Measurements from ENCODE around the gene PGA4.
"Not testable (repeated sequence)": the region's sequence is repeated elsewhere in the genome, so short reads cannot be mapped to it uniquely, and the experiment has no call there.

The PGA4 gene

DNA sequence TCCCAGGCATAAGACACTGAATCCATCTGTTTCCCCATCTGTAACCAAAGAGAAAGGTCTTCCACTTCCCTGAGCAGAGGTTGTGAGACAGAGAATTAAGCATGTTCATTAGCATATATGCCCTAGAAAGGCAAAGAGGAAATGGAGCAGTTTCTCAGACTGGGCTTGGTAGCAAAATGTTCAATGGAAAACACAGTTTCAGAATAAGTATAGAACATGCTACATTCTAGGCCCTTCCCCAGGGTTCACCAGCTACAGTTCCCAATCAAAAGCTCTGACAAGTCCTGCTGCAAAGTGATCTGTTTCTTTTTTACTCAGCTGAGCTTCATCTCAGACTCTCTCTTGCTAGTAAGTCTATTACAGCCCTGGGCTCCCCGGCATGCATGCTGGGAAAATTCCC lies 30.2 kb downstream of the PGA4 start:
- not testable (repeated sequence) for DNase-seq

DNA sequence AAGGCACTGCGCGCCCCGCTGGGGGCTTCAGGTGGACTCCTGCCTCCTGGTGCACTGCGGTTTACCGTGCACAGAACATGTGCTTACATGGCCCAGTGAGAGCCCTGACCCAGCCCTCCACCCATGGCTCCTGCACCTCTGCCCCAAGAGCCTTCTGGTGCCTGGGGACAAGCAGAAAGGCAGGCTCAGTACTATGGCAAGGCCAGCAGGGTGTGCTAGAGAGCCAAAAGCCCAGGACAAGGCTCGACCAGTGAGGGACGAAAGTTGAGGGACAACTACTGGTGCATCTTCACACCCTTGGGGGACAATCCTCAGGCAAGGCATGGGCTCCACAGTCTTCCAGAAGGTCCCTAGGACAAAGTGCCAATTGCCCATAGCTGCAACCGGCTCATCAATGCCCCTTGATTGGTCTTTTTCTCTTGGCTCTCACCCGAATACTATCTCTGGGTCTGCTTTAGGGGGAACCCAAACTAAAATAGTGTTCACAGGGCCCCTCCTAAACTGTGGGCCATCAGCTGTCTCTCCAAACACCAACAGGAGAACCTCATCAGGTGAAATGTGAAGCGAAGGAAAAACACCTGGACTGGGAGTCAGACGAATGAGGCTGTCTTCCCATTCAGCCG lies 32.4 kb downstream of the PGA4 start:
- peak; percentile 65 for DNase-seq

DNA sequence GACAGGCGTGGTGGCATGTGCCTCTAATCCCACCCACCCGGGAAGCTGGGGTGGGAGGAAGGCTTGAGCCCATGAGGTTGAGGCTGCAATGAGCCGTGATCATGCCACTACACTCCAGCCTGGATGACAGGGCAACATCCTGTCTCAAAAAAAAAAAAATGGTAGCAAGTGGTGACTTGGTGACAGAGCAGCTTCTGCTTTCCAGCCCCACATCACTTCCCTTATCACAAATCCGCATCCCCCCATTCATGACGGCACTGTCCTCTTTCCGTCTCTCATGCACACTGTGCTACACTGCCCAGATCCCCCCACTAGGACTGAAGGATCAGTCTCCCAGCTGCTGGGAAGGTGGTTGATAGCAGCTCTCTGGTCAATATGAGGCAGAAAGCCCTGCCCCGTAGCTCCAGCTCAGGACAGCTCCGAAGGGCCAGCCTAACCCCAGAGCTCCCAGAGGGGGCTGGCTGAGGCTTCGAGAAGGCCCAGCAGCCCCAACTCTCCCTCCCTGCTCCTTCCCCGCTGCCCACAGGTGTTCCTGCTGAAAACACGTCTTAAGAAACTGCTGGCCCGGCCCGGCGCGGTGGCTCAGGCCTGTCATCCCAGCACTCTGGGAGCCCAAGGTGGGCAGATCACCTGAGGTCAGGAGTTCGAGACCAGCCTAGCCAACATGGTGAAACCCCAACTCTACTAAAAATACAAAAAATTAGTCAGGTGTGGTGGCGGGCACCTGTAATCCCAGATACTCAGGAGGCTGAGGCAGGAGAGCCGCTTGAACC lies 34.7 kb downstream of the PGA4 start:
- no peak for DNase-seq

DNA sequence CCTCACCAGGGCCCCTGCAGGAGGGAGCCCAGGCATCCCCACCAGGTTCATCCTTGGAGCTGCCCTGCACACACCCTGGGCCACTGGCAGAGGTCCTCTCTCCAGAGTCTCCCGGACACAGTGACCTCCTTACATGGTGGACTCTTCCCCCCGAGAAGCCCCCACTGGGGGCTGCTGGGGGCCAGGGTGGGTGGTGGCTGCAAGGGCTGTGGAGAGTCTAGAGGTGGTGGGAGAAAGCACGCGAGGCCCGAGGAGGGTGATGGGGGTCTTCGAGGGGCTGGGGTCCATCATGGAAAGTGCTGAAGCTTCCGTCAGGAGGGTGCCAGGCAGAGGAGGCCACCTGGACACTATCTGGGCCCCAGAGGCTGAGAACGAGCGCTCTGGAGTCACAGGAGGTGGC lies 36.4 kb downstream of the PGA4 start:
- no peak for DNase-seq

DNA sequence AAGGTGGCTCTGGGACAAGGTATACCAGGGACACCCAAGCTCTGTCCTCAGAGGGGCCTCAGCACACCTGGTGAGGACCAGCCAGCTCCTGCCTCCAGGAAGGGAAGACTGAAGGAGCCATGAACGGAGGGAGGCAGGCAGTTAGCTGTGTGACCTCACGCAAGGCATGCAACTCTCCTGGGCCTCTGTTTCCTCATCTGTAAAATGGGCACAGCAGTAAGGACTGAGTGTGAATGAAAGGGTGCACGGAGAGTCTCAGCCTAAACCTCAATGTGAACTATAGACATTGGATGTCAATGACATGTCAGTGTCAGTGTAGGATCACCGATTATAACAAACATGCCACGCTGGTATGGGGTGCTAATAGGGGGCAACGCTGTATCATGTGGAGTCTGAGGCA lies 37.2 kb downstream of the PGA4 start:
- DNase-seq, result no peak

DNA sequence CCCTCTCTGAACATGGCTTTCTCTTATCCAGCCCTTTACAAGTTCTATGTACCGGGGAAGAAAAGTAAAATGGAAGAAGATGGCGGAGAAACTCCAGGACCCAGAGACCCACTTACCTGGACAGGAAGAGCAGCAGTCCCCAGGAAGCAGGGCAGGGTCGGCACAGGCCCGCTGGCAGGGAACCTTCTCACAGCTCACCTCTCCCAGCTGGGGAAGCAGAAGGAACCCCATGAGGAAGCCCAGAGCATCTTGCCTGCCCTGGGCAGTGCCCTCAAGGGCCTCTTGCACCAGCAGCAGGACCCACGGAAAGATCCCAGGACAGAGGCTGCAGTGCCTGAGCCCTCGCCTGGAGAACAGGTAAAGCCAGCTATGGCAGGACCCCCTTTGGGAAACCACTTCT lies 42.2 kb downstream of the PGA4 start:
- no peak for DNase-seq

DNA sequence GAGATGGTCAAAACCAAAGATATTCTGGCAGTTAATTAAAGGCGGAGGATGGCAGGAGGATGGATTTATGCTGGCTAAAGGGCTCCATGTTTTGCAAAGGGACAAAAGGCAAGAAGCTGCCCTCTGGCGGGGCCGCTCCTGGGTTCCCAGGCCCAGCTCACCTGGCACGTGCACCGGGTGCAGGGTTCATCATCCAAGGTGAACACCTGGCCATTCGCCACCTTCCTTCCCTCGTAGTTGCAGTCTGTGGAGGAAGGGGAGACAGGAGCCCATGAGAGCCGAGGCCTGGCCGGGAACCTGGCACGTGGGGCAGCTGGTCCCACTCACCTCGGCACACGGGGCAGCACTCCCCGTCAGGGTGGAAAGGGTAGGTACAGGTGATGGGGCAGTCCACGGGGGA lies 42.6 kb downstream of the PGA4 start:
- DNase-seq, result no peak

DNA sequence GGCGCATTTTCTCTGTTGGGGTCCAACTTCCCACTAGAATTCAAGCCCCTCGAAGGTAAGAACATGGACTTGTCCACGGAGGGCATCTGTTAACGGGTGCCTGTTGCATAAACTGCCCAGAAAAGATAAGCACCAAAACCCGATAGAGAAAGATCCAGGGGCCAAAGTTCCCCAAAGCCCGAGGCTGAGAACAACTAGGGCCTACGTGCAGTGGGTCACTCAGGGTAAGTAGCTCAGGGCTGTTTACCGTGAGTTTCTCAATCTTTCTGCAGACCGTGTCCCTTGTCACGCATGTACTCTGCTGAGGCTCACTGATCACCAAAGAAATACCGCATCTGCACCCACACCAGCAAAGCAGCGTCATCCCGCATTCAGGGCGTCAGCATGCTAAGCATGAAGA lies 43.2 kb downstream of the PGA4 start:
- no peak for DNase-seq

DNA sequence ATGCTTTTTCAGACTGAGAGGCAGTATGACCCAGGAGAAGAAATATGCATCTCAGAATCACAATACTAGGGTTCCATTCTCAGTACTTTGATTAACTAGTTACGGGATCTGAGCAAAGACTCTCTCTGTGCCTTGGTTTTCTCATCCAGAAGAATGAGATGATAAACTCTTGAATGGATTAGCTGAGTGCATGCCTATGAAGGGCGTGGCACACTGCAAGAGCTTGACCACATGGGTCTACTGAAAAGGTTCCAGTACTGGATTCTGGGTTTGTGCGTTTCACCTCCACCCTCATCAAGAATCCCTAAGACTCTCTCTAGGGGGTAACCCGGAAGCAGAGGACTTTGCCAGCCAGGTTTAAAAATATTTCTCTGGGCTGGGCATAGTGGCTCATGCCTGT lies 44.5 kb downstream of the PGA4 start:
- DNase-seq, result no peak

DNA sequence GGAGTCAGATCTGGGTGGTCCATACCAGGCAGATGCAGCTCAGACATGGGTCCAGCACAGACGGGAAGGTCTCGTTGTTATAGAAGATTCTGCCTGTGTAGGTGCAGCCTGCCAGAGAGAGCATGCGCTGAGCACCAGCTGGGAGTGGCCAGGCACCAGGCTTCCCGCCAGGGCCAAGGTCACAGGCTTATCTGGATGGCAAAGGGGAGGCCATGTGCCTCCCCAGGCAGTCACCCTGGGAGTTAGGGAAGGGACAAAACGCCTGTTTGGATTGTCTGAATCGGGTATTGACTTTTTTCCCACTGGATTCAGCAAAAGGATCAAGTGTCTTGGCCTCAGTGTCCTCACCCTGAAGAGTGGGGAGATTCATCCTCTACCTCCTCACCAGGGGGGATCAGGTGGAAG lies 45.3 kb downstream of the PGA4 start:
- no peak for DNase-seq

DNA sequence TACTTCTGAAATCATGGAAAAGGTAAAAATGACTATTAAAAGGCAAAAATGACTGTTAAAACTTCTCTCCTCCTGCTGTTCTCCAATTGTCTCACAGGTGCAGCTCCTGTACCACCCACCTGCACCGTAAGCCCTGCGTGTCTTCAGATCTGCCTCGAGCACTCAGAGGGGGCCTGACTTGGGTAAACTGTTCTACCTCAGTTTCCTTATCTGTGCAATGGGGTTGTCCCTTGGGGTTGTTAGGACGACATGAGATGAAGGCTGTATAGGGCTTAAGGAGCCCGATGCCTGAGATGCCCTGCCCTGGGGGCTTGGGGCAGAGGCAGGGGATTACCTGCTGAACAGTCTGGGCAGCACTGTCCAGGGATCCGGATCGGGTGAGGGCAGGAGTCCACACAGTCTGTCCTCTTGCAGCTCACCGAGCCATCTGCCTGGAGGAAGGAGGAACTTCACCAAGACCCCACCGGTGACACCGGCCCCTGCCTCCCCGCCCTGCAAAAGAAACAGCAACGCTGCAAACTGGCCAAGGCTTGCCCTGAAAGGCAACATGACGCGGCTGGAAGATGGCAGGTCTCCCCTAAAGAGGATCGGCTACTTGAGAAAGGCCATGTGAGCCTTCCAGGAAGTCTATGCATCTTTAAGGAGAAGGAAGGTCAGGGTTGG lies 46.6 kb downstream of the PGA4 start:
- DNase-seq, result no peak

DNA sequence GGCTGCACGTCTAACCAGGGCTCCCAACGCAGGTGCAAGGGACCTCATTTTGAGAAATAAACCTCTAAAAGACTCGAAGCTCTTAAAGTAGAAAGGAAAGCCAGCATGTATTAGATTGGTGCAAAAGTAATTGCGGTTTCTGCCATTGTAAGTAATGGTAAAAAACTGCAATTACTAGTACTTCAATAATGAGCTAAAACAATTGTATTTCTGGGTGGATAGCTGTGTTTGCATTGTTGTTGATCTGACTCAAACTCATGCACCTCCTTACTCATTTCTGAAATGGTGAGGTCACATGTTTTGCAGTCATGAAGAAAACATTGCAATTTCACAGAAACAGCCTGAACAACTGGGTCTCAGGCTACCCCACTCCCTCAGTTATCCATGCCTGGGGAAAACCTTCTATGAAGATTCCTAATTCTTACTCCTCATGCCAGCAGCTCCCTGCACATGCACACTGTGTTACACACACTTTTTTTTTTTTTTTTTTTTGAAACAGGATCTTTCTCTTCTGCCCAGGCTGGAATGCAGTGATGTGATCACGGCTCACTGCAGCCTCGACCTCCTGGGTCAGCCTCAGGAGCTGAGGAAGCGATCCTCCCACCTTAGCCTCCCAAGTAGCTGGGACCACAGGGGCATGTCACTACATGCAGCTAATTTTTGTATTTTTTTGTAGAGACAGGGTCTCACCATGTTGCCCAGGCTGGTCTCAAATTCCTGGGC lies 48.4 kb downstream of the PGA4 start:
- DNase-seq, result no peak

DNA sequence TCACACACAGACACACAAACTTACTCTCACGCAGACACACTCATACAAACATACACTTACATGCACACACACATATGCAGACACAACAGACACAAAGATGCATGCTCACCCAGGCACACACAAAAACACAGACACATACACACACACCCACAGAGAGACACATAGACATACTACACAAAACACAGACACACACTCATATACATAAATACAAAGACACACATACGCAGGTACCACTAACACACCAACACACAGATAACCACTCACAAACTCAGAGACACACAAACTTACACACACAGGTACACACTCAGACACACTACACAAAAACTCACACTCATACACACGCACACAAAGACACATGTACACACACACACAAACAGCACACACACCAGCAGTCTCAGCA lies 50.6 kb downstream of the PGA4 start:
- DNase-seq, result no peak

DNA sequence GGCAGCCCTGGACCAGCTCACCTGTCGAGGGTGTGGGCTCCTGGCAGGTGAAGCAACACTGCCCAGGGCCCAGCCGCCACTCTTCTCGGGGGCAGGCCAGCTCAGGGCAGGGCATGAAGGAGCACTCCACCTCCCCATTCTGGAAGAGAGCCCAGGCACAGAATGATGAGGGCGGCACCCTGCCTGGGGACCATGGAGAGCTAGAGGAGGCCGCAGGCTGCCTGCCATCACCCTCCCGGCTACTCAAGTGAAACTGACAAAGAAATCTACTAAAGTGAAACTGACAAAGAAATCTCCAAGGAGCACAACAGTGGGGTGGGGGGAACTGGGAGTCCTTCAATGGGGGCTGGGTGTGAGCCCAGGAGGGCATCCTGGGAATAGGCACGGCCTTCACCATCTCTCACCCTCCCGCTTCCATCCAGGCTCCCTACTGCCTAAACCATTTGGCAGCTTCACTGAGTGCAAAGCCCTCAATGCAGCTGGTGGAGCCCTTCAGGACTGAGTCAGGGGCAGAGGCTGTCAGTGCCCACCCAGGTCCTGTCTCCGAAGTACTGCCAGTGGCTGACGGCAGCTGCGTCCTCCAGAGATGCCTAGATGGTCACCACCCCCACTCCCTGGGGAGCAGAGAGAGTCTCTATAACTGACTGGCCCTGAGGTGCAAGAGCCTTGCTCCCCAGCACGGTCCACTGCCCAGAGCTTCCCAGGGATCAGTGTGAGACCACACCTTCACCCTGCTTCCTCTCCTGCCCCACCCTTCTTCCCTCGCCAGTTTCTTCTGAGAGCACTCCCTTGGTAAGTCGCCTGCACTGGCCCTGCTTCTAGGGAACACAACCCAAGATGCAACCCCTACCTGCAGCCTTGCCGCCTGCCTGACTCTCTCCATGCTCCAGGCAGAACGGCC lies 51.3 kb downstream of the PGA4 start:
- DNase-seq, result no peak

DNA sequence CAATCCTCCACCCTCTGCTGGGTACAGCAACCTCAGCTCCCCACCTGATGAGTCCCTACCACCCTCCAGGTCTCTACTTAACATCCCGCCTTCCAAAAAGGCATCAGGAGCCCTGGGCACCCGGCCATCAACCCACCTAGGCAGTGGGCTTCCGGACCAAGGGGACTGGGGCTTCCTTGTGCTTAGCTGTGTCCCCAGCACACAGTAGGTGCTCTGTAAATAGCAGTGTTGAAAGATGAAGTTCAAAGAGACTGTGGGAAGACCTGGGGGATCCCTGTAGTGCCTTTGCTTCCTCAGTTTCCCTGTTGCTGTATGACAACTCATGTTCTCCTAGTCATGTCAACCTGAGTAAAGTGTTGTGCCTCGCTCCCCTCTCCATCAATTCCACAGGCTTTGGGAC lies 51.9 kb downstream of the PGA4 start:
- no peak for DNase-seq

DNA sequence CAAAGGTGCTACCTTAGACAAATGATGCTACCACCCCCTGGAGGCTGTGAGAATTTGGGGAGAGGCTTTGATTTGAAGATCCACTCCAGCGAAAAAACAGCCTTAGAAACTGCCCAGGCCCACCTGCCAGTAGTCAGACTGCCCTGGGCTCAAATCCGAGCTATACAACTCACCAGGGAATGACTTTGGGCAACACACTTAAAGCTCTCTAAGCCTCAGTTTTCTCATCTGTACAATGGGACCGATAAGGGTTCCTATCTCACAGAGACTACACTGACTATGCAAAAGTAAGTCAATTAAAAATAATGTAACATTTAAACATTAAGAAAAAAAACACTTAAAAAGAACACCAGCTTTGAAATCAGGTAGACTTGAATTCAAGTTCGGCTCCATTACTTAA lies 53.0 kb downstream of the PGA4 start:
- DNase-seq, result no peak

DNA sequence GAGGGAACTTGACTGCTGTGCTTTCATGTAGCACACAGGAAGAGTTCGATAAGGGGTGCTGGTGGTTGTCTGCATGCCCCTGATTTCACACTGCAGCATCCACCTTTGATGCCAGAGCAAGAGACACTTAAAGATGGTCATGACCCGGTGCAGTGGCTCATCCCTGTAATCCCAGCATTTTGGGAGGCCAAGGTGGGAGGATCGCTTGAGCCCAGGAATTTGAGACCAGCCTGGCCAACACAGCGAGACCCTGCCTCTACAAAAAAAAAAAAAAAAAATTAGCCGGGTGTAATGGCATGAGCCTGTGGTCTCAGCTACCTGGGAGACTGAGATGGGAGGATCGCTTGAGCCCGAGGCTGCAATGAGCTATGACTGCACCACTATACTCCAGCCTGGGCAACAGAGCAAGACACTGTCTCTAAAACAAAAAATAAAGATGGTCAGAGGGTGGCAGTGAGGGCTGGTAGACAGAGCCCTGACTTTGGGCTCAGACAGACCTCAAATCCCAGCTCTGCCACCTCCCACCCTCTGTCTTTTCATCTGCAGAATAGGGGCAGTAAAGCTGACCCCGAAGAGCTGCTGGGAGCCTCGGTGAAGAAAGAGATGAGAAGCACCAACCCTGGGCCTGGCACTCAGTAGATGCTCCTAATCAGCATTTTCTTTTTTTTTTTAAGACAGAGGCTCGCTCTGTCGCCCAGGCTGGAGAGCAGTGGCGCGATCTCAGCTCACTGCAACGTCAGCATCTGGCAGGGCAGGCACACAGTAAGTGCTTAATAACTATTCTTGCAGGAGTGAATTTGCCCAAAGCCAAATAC lies 55.2 kb downstream of the PGA4 start:
- no peak for DNase-seq

DNA sequence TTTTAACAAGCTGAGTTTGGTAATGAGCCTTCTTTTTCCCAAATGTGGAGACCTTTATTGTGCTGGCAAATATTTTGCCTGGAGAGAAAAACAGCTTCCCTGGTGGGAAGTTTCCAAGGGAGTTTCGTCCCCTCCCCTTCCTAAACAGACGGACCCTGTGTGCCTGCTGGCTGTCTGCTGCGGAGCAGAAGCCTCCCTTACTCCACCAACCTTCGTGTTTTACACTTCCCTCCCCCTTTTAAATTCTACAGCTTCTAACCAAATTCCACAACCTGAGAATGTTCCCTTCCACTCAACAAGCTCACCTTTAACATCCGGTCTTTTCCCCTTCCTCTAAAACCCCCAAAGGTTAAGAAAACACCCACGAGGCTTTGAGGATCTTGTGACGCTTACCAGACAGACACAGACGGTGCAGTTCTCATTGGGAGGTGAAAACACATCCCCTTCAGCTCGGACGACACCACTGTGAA lies 55.9 kb downstream of the PGA4 start:
- no peak for DNase-seq

DNA sequence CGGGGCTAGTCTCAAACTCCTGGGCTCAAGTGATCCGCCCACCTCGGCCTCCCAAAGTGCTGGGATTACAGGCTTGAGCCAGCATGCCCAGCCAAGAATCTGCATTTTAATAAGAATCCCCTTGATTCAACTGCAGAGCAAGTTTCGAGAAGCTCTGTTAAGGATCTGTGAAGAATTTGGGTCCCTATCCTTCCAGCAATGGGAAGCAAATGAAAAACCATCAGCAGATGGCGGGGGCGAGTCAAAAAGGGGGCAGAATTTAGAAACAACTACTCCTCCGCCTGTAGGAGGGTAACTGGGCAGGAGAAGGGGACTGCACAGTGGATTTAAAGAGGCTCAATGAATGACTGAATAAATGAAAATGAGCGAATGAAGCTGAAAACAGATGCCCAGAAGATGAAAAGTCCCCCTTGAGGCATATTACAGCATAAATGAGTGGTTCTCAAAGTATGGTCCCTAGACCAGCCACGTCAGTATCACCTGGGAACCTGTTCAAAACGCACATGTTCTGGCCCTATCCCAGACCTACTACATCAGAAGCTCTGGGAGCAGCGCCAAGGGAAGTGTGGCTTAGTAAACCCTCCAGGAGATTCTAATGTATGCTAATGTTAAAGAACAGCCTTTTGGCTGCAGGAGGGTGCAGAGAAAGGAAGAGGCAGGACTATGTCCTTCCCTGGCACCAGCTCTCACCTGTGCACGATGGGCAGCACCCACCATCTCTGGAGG lies 58.0 kb downstream of the PGA4 start:
- DNase-seq, result no peak

DNA sequence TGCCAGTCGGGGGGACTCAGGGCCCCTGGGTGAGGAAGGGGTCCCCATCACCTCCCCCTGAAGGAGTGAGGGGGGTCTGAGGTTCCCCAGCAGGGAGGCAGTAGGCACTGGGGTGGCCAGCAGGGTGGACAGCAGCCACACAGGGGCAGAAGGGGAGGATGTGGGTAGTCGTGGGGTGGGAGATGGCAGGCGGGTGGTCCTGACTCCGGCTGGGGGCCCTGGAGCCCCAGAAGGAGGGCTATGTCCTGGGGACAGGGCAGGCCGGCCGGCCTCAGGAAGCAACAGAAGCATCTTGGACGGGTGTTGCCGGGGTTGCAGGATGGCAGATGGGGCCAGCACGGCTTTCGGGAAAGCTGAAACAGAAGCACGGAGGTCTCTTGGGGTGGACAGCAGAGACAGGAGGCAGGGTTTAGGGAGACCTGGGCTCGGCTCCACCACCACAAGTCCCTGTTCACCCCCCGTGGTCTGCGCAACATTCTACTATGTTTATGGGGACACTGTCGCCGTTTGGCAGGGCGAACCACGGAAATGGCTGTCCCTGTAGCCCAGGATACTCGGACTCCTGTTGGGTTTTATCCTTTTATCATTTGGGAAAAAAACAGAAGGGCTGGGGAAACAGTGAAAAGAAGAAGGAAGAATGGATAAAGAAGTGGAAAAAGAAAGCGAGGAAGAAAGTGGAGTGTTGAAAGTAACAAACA lies 58.9 kb downstream of the PGA4 start:
- no peak for DNase-seq
